GM19324 (cell line): Measurements from ENCODE around the gene B4GAT1.
"Not testable (repeated sequence)": the region's sequence is repeated elsewhere in the genome, so short reads cannot be mapped to it uniquely, and the experiment has no call there.

Source experiments
- ATAC-seq: cut with Tn5 transposase; IDR thresholded peaks from one replicate; pipeline ENCODE4 v1.9.1; 2021; ENCODE audit warnings: mild to moderate bottlenecking, moderate library complexity; ENCODE audit not compliant: unreplicated experiment, low FRiP score

Gene B4GAT1

GRCh38 chr11:66347425-66348276, at the start of gene B4GAT1:
TSS of gene B4GAT1 (minus strand) at chr11:66347629. CDS start at chr11:66347545, 84 bp downstream.
- ATAC-seq: peak; percentile 35

- no peak for ATAC-seq
Observed at GRCh38 chr11:66393954-66394353, 46.5 kb upstream of the B4GAT1 start.

DNA sequence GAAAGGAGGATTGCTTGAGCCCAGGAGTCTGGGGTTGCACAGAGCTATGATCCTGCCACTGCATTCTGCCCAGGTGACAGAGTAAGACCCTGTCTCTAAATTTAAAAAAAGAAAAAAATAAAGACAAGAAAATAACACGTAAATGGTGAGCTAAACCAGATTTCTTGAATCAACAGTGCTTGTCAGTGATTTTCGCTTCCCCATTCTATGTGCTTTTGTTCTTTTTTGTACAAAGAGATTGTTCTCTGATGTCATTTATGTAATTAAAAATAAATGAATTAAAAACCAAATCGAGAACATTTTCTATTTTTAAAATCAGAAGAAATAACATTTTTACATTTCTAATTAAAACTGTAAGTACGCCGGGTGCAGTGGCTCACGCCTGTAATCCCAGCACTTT, 43.9 kb upstream of the B4GAT1 start:
- ATAC-seq: no peak

DNA sequence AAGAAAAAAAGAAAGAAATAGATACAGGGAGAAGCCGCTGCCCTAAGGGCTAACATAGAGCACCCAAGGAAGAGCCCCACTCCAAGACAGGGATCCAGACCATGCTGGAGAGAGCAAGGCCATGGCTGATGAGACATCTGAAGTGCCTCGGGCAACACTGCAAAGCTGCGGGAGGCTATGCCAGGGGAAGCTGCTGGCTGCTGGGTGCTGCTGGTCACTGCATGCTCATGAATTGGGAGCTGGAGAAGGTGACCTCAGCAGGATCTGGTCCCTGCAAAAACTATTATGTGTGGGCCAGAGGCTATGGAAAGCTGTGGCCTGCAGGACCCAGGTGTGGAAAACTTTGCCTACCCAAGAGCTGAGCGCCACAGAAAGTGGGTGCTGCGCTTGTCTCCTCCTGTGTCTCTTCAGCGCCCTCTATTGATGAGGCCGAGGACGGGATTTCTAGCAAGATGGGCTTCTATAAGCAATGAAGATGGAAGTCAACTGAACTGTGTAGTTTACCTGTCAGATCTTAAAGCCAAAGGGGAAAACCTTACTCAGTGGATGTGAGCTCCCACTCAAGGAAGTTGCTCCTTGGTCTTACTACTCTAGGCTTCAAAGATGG, 41.5 kb upstream of the B4GAT1 start:
- ATAC-seq: no peak

GRCh38 chr11:66386171-66387069, 39.0 kb upstream of the B4GAT1 start:
- no peak for ATAC-seq

GRCh38 chr11:66384316-66384715, 36.9 kb upstream of the B4GAT1 start:
- not testable (repeated sequence) for ATAC-seq

- not testable (repeated sequence) for ATAC-seq
Observed at GRCh38 chr11:66380264-66380663, 32.8 kb upstream of the B4GAT1 start.

- not testable (repeated sequence) for ATAC-seq
Observed at GRCh38 chr11:66373690-66374287, 26.4 kb upstream of the B4GAT1 start.

GRCh38 chr11:66373265-66373664, 25.8 kb upstream of the B4GAT1 start:
- ATAC-seq: no peak

DNA sequence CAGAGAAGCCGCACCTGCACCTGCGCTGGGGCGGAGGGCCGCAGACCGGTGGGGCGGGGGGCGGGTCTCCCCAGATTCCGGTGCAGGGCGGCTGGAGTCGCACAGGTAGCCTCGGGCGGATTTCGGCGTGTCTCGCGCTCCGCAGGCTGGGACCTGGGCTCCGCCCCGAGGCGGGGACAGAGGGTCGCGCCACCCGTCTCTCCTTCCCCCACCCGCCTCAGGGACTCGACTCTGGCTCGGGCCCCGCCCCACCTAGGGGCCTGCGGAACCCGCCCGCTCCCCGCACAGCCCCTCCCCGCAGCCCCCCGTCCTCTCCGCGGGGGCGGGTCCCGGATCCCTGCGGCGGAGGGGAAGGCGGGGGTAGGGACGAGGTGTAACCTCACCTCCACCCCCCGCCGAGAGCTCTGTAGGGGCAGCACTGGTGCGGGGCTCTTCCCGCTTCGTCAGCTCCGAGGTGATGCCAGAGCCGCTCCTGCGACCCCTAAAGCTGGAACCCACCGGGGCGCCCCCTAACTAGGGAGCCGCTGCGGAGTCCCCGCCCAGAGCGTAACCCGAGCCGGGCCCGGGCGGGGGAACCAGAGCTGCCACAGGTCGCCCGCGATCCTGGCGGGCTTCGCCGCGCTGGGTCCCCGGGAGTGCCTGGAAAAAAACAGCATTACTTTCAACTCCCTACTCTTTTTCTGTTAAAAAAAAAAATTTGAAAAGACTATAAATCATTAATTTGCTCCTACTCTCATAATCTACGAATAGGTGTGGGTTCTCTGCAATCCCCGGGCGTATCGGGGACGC, 24.4 kb upstream of the B4GAT1 start, which contains the start of gene SLC29A2:
Gene SLC29A2 (minus strand): TSS at position 134 of the 789 bp plus-strand sequence. CDS start 169 bp downstream, outside the sequence.
- ATAC-seq: no peak

- no peak for ATAC-seq
Observed at GRCh38 chr11:66369073-66369894, 21.9 kb upstream of the B4GAT1 start.

DNA sequence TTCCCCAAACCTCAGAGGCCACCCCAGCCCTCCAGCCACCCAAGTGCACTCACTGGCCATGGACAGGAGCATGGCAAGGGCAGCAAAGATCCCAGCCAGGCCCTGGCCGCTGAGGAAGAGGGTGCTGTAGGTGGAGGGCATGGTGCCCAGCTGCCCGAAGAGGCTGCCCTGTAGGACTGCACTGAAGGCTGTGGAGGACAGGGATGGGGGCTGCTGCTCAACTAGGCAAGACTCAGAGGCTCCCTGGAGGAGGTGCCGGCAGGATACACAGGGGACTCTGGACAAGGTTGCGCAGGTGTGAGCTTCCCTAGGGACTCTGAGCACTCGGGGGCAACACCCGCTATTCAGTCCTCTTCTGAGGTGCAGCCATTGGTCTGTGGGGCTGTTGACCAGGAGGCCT, 21.1 kb upstream of the B4GAT1 start:
- no peak for ATAC-seq

DNA sequence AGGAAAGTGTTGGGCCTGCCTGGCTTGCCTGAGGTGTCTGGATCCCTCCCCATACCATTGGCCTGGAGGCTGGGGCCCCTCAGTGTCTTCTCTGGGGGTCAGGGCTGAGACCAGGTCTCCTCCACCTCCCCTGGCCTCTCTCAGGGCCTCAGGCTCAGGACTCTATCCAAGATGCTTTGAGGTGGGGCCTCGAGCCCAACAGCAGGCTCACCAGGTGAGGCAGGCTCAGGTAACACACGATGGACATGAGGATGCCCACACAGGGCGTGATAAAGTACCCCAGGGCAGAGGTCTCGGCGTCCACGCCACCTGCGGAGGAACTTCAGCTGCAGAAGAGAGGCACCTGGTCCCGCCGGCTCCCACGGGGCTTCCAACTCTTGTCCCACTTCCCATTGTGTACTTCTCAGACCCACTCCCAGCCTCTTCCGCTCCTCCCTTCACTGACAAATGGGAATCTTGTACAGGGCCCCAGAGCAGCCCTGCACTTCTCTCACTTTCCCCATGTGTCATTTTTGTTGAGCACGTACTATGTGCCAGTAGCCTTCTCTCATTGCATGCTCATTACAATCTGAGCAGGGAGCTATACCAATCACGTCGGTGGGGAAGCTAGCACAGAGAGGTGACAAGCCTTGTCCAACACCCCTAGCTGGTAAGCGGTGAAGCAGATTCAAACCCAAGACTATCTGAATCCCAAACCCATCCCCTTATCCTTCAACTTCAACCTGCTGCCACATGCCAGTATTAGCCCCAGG, 20.3 kb upstream of the B4GAT1 start:
- no peak for ATAC-seq

DNA sequence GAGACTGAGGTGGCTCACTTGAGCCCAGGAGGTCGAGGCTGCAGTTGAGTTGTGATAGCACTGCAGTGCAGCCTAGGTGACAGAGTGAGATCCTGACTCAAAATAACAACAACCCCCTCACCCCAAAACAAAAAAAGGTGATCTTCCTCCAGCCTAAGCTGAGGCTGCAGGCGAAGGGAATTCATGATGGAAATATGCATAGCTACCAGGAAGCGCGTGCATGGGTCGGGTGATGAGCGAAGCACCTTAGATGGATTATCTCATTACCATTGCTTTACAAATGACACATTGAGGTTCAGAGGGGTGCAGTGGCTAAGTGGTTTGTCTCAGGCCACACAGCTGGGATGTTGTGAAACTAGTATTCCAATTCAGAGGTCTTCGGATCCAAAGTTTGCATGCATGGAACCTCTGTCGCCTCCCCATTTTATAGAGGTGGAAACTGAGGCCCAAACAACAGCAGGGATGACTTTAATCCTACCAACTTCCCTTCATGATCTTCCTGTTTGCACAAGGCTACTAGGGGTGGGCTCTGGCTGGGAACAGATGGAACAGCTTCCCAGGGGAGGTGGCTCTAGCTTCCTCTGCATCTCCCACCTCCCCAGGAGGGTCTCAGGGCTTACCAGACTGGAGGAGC, 19.5 kb upstream of the B4GAT1 start:
- ATAC-seq: no peak

DNA sequence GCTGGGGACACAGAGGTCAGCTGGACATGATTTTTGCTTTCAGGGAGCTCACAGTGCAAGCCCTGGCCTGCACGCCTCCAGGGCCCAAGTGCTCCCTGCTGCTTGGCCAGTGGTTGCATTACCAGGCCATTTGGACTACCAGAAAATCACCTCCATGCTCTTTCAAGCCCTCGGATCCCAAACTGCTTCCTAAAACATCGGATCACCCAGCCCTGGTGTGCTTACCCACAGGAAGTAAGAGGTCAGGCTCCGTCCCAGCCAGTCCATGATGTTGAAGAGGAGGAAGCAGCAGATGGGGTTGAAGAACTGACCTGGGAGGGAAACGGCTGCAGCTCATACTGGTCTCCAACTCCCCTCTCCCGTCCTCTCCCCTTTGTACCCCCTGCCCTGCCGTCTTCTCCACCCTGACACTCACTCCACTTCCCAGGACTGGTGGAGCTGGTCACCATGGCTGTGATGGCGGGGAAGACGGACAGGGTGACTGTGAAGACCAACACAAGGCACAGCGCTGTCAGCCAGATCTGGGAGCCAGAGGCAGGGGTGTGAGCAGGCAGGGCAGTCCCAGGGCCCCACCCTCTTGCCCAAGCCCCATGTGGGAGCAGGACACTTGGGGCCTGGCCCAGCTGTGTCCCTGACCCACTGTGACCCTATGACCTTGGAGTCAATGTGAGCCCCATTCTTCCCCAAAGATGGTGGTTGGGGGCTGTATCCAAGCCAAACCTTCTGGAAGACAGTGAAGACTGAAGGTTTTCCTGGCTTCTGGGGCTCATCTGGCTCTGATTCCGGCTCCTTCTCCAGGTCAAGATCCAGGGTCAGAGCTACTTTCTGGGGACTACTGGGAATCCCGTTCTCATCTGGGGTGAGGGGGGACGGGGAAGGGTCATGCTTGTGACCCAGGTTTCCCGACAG, 18.5 kb upstream of the B4GAT1 start:
- ATAC-seq: no peak

DNA sequence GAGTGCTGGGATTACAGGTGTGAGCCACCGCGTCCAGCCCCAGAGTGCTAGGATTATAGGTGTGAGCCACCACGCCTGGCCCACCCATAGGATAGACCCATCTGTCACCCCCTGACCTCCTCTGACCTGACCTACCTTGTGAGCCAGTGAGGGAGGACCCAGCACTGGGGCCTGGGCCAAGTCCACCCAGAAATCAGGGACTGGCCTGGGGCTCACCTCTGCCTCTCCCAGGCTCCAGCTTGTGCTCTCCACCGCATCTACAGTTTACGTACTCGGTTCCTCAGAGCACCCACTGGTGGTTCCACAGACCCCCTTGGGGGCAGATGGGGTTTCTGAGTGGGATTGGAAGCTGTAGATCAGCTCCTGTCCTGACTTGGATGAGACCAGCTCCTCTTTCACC, 17.7 kb upstream of the B4GAT1 start:
- no peak for ATAC-seq
